Vagina (tissue), 2 donors: ENCODE measurements around the gene ABTB1. TPM values are rescaled to one million over a fixed set of nuclear protein-coding genes. Genes with fewer than 3 reads are reported as not detected.

Experiments
- DNase-seq, 2 donors: peaks; one replicate each; pipeline ENCODE4 v3.0.0-alpha.2; 2017; ENCODE audit errors: extremely low spot score in 2 of 2
- H3K27ac ChIP-seq: fragments of 200-600 bp; sonication (generic); one replicate; pipeline ENCODE4 v1.5.1; 2019
- H3K27me3 ChIP-seq: fragments of 200-600 bp; sonication (generic); one replicate; pipeline ENCODE4 v1.5.1; 2019
- H3K36me3 ChIP-seq, 2 donors: fragments of 200-600 bp; sonication (generic); one replicate each; pipeline ENCODE4 v1.5.1; 2017 to 2019
- H3K4me1 ChIP-seq: fragments of 200-600 bp; sonication (generic); one replicate; pipeline ENCODE4 v1.5.1; 2019
- H3K4me3 ChIP-seq, 2 donors: fragments of 200-600 bp; sonication (generic); 1 replicate in 1 of 2; 2 replicates in 1 of 2; pipeline ENCODE4 v1.5.1; 2016 to 2019
- H3K9me3 ChIP-seq: fragments of 200-600 bp; sonication (generic); one replicate; pipeline ENCODE4 v1.5.1; 2019
- CTCF ChIP-seq, 3 experiments: fragments of 450-650 bp in 2 of 3; fragments of 200-600 bp in 1 of 3; sonication (generic) in 1 of 3; IDR thresholded peaks; one replicate each; pipeline ENCODE4 v1.5.1; 2017 to 2019; ENCODE audit warnings: antibody characterized with exemption in 3 of 3, mild to moderate bottlenecking in 2 of 3, moderate library complexity in 2 of 3
- POLR2A ChIP-seq, 2 donors: fragments of 450-650 bp; IDR thresholded peaks; one replicate each; pipeline ENCODE4 v1.6.1; 2017; ENCODE audit warnings: antibody characterized with exemption in 2 of 2, mild to moderate bottlenecking in 2 of 2, moderate library complexity in 2 of 2
- POLR2AphosphoS5 ChIP-seq, 2 donors: sonication (generic); formaldehyde crosslinking; IDR thresholded peaks; one replicate each; pipeline ENCODE4 v1.9.0; 2017; ENCODE audit warnings: antibody characterized with exemption in 2 of 2, mild to moderate bottlenecking in 2 of 2, low read depth in 1 of 2; ENCODE audit not compliant: insufficient read depth in 1 of 2
- intact Hi-C: fragments of 100-400 bp; cut with DNase I; formaldehyde crosslinking; loops from one replicate; pipeline ENCODE4 v1.15.1; 2023
- total RNA-seq: library from RNA; depleted of rRNA; stranded (reverse); fragments of >200 nt; gene quantifications from one replicate; pipeline ENCODE4 v1.2.3, GENCODE V29; 2016

ABTB1 gene
- total RNA-seq, 1 donor from 2014 or later: 59.7 TPM

GRCh38 chr3:127656906-127657305 lies 15.8 kb upstream of the ABTB1 start:
- intact Hi-C loops: no loop called here

GRCh38 chr3:127658234-127658633 lies 14.5 kb upstream of the ABTB1 start:
- H3K36me3 ChIP-seq: no peaks in the 10 kb centered on the region
- no peak overlapping the region for H3K4me3 ChIP-seq
- DNase-seq: no peak
- no peaks in the 10 kb centered on the region for H3K4me1 ChIP-seq
- no peak overlapping the region for H3K27ac ChIP-seq
- TF ChIP-seq POLR2AphosphoS5 (IDR thresholded peaks at IDR 0.05; ENCODE audit: insufficient read depth in 1 of 2, low read depth in 1 of 2) (no peak), POLR2A (IDR thresholded peaks at IDR 0.05) (no peak), CTCF (IDR thresholded peaks at IDR 0.05) (no peak)
- H3K27me3 ChIP-seq: no peaks in the 10 kb centered on the region
- intact Hi-C loops: no loop called here
- H3K9me3 ChIP-seq: no peaks in the 10 kb centered on the region

More at GRCh38 chr3:127656906-127657305, 15.8 kb upstream of the ABTB1 start:
- Histone ChIP-seq H3K4me3 (no peak overlapping the region), H3K9me3 (no peaks in the 10 kb centered on the region), H3K4me1 (no peaks in the 10 kb centered on the region), H3K27me3 (no peaks in the 10 kb centered on the region), H3K36me3 (no peaks in the 10 kb centered on the region), H3K27ac (no peak overlapping the region)
- DNase-seq: no peak
- TF ChIP-seq CTCF (IDR thresholded peaks at IDR 0.05) (no peak), POLR2AphosphoS5 (IDR thresholded peaks at IDR 0.05; ENCODE audit: insufficient read depth in 1 of 2, low read depth in 1 of 2) (no peak), POLR2A (IDR thresholded peaks at IDR 0.05) (no peak)

- DNase-seq: no peak
- Histone ChIP-seq H3K27ac (no peak overlapping the region), H3K4me1 (no peaks in the 10 kb centered on the region), H3K4me3 (no peak overlapping the region), H3K27me3 (no peaks in the 10 kb centered on the region), H3K36me3 (no peaks in the 10 kb centered on the region), H3K9me3 (no peaks in the 10 kb centered on the region)
- intact Hi-C loops: no loop called here
- TF ChIP-seq POLR2AphosphoS5 (IDR thresholded peaks at IDR 0.05; ENCODE audit: insufficient read depth in 1 of 2, low read depth in 1 of 2): no peak
- TF ChIP-seq POLR2A (IDR thresholded peaks at IDR 0.05): no peak
- no peak for TF ChIP-seq CTCF (IDR thresholded peaks at IDR 0.05)
Measured at GRCh38 chr3:127660621-127661251, 12.0 kb upstream of the ABTB1 start.

- intact Hi-C loops: no loop called here
- H3K9me3 ChIP-seq: no peaks in the 10 kb centered on the region
Measured at GRCh38 chr3:127661600-127661999, 11.2 kb upstream of the ABTB1 start.

More at GRCh38 chr3:127661600-127661999, 11.2 kb upstream of the ABTB1 start:
- Histone ChIP-seq H3K4me3 (no peak overlapping the region), H3K27ac (no peak overlapping the region), H3K27me3 (no peaks in the 10 kb centered on the region), H3K4me1 (no peaks in the 10 kb centered on the region), H3K36me3 (no peaks in the 10 kb centered on the region)
- TF ChIP-seq POLR2A (IDR thresholded peaks at IDR 0.05): no peak
- TF ChIP-seq CTCF (IDR thresholded peaks at IDR 0.05): no peak
- no peak for TF ChIP-seq POLR2AphosphoS5 (IDR thresholded peaks at IDR 0.05; ENCODE audit: insufficient read depth in 1 of 2, low read depth in 1 of 2)
- no peak for DNase-seq
